Measurements from ENCODE around the gene CDH13.

- TF ChIP-seq CTCF (conservative IDR thresholded peaks at IDR 0.05; ENCODE audit: low read depth in 2 of 2) (no peak), STAT1 (IDR thresholded peaks at IDR 0.05; ENCODE audit: unreplicated experiment) (no peak), REST (IDR thresholded peaks at IDR 0.05; ENCODE audit: unreplicated experiment) (no peak), EZH2 (IDR thresholded peaks at IDR 0.05; ENCODE audit: low read depth, unreplicated experiment) (no peak), ZNF331 (CRISPR knock-in tag; IDR thresholded peaks at IDR 0.05; ENCODE audit: low read depth) (no peak), EZH2phosphoT487 (IDR thresholded peaks at IDR 0.05; ENCODE audit: unreplicated experiment) (no peak), POLR2AphosphoS5 (IDR thresholded peaks at IDR 0.05; ENCODE audit: low read depth) (no peak), JUNB (IDR thresholded peaks at IDR 0.05; ENCODE audit: unreplicated experiment) (no peak), CREB1 (CRISPR knock-in tag; IDR thresholded peaks at IDR 0.05; ENCODE audit: low read depth) (no peak), NANOG (IDR thresholded peaks at IDR 0.05; ENCODE audit: borderline replicate concordance) (no peak), ETS1 (IDR thresholded peaks at IDR 0.05) (no peak), ZNF114 (CRISPR knock-in tag; IDR thresholded peaks at IDR 0.05) (no peak), ZNF462 (CRISPR knock-in tag; IDR thresholded peaks at IDR 0.05) (no peak)
Measured at GRCh38 chr16:83355570-83356218, 728.9 kb downstream of the CDH13 start.

All from GM23338 (cell line).